Measurements from ENCODE around the gene DDN.

The DDN gene

DNA sequence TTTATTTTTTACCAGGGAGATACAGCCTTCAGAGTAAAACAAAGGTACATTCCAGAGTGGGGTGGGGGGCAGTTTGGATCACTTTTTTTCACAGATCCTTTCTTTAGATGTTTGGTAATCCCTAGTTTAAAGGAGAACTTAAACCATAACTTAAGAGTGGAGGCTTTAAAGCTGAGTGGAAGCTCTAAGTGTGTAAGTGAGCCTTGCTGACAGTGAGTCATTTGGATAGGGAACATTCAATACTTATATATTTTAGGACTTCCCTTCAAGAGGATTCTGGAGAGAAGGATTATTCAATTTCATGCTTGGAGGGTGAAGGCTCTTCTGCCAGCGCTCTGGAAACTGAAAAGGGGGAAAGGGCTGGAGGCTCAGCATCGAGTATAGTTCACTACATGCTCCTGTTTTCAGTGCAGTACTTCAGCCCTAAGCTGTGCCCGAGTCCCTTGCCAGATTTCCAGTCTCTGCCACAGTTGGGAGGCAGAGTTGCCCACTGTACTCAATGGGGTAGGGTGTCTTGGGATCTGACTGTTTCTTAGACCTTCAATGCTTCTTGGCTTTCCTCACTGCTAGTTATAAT is 11.0 kb upstream of the DDN start:
- no peak for DNase-seq

DNA sequence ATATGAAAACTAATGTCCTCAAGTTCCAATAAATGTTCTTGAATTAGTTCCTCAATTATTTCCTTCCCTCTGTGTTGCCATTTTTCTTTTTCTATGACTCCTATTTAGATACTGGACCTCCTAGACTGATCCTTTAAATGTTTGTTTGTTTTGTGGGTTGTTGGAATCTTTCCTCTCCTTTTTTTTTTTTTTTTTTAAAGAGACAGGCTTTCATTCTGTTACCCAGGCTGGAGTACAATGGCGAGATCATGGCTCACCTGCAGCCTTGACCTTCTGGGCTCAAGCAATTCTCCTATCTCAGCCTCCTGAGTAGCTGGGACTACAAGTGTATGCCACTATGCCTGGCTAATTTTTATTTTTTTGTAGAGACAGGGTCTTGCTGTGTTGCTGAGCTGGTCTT is 9.8 kb upstream of the DDN start:
- DNase-seq, result no peak

DNA sequence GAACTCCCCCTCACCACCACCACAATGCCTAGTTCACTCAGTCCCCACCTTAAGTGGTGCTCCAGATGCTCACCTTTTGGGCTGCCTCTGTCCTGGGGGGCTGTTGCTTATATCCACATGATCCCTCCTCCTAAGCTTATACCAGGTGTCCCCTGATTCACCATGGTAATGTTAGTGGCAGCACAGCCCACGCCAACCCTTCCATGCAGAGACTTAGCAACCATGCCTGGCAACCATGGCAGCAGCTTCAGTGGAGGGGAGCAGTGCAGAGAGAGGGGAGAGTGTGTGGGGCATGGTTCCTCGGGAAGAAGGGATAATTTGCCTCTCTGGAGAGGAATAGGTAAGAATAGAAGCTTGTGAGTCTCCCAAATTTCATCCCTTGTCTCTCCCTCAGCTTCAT is 1.2 kb upstream of the DDN start:
- DNase-seq, result no peak

DNA sequence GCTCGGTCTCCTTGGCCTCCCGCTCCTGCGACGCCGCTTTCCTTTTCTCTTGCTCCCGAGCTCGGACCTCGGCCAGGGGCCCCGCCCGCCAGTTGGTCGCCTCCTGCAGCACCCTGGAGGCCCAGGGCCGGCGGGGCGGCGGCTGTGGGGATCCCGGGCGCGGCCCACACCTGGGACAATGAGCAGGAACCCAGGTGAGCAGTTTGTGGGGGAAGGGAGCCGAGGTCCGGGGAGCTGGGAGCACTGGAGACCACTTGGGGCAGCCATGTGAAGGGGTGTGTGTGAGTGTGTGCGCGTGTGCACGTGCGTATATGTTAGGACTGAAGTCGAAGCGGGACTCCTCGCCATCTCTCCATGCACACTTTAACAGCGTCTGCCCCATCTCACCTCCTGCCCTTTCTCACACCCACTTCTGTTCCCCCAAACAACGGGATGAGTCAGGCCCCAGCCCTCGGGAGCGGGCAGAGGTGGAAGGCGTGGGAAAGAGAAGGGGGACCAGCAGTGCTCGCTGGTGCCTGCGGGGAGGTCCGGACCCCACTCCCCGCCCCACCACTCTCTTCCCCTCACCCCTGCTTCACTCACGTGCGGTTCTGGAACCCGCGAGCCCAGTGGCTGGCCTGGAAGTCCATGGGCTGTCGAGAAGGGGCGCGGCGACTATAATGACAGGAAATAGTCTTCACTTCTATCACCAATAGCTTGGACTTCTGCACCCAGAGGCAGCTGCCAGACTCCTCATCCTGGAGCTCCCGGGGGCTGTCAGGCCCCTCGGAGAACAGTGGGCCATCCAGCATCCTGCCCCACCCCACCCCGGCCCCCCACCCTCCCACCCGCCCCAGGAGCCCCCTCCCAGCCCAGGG is 450 bp downstream of the DDN start:
- peak; percentile 62 for DNase-seq

DNA sequence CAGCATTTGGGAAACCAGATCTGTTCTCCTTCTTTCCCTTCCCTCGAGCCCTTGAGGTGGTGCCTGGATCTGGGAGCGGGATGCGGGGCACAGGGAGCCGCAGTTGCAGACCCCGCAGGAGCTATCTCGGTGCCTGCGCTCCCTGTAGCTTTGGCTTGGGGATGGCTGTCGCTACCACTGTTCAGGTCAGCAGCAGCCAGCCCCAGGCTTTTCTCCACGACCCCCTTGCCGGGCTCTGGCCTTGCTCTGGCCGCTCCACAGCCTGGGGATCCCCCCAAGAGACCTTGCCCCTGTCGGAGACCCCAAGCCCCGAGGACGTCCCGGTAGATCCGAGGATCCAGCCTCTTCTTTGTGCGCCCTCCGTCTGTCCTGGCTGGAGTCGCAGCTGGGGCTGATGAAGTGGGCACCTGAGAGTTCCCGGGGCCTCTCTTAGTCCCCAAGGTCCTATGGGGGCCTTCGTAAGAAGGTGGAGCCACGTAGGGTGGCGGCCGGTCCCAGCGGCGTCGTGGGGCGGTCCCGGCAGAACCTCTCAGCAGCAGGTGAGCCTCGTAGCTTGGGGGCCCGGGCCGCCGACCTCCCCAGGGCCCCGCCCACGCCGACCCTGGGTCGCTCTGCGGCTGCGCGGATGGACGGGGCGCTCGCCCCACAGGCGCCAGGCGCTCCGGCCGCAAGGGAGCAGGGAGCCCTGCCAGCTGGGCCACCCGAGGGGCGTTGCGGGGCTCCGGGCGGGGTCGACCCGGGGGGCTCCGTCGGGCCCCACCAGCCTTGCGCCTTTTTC is 1.3 kb downstream of the DDN start:
- no peak for DNase-seq

DNA sequence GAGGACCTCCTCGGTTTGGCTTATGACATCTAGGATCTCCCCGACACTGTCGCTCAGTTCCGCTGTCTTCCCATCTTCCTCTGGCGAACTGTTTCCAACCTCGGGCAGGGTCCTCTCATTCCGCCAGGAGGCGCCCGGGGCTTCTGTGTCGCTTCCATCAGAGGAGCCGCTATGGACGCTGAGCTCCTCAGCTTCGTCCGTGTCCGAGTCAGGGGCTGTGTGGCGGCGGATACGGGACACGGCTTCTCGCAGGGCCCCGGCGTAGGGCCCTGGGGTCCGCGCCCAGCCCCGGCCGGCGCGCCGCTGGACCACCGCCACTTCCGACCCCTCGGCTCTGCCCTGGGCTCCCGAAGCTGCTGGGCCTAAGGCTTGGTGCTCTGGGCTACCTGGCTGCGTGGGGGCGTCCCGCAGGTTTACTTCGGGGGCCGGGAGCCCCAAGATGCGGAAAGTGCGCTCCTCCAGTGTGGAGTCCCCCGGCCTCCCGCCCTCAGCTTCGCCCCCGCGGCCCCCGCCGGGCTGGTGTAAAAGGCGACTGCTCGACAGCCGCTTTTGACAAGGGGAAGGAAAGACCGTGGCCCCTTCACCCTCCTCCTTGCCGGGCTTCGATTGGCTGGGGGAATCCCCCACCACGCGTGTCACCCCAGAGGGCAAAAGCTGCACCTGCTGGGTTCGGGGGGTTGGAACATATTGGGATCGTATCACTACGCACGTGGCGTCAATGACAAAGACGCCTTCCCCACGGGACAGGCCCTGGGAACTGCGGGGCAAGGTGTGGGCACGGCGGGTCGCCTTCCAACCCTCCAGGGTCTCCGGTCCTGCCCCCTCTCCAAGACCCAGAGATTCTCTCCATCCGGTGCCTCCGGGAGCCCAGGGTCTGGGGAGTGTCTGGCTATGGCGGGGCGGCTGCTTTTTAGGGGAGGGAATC is 2.1 kb downstream of the DDN start:
- peak; percentile 86 for DNase-seq

DNA sequence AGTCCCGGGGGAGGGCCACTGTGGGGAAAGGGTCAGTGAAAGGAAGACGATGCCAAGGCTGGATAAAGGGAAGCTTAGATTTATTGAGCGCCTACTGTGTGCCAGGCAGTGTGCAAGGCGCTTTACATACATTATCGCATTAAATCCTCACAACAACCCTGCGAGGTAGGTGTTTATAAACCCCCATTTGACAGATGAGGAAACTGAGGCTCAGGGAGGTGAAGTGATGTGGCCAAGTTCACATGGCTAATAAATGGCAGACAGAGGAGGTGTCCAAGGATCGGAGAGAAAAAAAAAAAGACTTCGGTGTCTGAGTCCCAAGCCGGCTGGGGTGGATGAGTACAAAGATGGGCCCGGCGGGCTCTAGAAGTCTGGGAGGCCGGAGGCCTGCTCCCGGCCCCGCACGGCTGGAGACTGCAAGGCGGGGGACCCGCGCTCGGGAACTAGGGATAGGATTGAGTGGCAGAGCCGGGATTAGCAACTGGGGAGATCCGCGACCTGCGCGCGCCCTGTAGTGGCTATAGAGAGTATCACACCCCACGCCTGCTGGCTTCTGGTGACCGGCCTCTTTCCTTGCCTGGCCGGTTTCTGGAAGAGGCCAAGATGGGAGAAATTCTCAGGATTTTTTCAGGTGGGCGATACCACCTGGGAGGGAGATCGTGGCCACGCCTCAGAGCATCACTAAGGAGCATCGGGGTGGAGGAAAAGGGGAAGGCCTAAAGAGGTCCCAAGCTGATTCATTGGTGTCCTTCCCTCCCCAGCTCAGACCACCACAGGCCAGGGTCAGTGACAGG is 3.9 kb downstream of the DDN start:
- DNase-seq, result peak; percentile 65

DNA sequence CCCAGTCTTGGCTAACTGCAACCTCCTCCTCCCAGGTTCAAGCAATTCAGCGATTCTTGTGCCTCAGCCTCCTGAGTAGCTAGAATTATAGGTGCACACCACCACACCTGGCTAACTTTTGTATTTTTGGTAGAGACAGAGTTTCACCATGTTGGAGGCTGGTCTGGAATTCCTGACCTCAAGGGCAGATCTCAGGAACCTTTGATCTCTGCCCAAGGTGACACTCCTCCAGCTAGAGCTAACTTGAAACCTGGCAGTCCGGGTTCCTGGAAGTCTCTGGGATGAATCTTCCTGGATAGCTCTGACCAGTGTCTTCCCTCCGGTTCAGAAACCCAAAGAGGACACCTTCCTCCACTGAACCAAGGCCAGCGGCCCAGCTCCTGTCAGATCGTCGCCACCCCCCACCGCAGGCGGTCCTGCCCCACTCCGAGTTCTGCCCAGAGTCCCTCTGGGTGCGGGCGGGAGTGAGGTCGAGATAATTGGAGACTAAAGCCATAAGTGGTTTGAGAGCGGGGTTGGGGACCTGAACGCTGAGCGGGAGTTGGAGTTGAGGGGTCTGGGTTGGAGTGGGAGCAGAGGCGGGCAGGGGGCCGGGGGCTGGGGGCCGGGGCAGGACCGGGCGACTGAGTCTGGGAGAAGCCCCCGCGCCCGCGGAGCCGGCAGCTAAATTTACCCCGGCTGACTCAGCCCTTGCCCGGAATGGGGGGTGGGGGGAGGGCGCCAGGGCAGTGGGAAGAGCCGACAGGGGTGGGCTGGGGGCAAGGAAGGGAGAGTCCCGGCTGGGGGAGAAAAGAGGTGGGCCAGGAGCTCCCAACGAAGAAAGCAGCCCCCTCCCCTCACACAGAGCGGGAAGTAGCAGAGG is 4.7 kb downstream of the DDN start:
- no peak for DNase-seq

DNA sequence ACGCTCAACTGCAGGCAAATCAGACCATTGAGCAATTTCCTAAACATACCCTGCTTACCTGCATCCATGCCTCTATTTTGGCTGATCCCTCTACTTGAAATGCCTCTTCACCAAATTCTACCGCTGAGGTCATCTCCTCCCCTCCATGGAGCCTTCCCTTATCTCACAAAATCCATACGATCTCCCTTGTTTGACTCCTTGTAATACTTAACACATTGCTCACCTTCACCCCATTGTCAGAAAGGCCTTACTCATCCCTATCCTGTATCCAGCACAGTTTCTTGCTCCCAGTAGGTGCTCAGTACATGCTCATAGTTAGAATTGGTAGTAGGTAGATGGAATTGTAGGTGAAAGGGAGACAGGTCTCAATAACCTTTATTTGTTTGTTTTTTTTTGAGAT is 5.4 kb downstream of the DDN start:
- DNase-seq, result no peak

DNA sequence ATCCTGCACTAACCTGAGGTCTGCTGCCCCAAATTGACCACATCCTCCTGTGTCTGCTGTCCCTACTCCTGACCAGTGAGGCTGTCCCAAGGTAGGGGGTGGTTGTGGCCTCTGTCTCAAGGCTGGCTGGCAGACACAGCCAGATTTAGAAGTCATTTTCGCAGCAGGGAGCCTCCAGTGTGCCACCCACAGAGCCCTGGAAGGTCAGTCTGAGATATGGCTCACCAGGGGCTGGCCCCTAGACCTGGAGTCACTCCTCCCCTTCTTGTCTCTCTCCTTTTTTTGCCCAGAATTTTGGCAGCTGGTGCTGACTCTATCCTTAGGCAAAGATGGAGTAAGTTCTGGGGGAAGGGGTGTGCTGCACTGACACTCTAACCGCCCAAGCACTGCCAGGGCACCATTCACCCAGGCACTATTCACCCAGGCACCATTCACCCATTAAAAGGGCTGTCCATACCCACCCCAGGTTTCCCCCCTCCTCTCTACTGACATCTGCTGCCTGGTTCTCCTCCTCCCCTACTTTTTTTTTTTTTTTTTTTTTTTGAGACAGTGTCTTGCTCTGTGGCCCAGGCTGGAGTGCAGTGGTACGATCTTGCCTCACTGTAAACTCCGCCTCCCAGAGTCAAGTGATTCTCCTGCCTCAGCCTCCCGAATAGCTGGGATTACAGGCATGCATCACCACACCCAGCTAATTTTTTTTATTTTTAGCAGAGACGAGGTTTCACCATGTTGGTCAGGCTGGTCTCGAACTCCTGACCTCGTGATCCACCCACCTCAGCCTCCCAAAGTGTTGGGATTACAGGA is 7.7 kb downstream of the DDN start:
- no peak for DNase-seq

DNA sequence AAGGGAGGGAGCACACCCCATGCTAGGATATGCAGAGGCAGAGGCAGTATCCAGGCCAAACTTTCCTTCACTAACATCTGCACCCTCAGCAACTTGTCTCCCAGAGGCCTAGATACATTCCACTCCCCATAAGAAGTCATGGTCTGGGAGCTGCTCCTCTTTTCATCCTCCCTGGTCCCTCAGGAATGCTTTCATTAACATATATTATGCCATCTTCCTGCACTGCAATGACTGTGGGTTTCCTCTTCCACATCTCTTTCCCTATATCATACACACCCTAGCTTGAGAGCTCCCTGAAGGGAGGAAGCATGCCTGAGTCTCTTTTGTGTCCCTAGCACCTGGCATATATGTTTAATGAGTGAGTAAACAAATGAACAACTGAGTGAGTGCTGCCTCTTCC is 8.6 kb downstream of the DDN start:
- DNase-seq, result no peak

DNA sequence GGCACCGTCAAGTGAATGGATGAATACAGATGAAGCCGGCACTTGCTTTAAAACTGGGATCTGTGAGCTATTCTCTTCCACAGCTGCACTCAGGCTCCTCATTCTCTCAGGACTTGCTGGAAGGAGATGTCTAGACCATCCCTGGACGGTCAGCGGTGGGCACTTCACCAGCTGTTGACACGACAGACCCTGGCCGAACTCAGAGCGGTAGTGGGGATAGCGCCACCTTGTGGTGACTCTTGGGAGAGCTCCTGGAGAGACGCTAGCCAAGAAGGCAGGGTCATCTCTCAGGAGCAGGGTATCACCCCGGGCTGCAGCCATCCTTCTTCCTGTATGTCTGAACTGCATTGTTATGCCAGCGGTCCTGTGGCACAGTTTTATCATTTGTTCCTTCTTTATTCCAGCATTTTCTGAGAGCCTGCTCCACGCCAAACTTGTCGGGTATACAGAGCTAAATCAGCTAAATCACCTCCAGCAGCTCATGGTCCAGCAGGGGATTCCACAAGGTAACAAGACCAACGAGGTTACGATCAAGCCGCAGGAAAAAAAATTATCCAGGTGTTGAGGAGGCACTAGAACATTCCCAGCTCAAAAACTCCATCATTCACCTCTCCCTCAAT is 11.0 kb downstream of the DDN start:
- peak; percentile 84 for DNase-seq

DNA sequence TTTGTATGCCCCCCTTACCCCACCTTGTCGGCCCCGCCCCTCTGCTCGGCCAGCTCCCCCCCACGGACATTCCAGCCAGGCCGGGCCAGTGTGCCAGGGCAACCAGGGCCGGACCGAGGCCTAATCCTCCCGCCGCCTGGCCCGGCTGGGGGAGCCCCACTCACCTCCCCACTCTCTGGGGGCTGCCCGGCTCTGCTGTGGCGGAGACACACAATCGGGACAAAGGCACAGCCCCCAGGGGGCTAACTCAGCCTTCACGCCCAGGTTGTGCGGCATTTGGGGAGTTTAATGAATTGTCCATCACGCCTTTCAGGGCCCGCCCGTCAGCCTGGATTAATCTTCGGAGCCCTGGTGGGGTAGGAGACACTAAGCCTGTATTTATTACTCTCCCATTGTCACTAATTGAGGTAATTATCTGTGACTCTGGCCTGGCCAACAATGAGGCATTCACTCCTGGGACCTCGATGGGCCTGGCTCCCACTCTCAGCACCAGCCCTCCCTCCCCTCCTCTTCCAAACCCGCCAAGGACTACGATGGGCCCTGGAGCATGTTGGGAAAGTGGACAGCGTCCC is 12.4 kb downstream of the DDN start:
- no peak for DNase-seq

DNA sequence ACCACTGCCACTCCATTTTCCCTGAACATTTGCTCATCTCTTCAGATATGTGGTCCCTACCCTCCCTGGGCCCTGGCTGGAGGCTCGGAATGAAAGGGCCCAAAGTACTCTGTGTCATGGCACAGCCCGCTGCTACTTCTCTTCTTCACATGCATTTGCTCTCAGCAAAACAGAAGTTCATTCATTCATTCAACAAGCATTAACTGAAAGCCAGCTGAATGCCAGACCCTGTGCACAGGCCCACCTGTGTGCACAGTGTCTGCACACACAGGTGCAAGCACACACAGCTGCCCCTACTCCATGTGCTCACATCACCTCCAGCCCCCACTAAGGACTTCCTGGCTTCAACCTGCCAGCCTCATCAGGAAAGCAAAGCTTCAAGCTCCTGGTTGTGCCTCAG is 13.3 kb downstream of the DDN start:
- no peak for DNase-seq

DNA sequence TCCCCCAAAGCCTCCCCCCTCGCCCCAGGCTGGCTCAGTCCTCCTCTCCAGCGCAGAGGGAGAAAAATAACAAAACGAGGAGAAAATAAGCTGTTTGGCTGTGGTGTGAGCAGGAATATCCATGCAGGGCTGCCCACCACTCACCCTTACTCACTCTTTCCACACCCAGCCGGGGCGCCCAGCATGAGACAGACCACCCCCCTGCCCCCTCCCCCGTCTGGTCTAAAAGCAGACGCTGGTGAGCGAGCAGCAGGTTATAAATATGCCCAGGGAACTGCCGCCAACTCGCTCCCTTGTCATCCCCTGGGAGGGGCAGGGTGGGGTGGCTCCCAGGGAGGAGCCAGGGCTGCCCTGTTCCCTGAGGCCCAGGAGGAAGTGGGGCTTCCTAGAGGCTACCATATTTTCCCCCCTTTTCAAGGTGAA is 13.7 kb downstream of the DDN start:
- DNase-seq, result no peak

DNA sequence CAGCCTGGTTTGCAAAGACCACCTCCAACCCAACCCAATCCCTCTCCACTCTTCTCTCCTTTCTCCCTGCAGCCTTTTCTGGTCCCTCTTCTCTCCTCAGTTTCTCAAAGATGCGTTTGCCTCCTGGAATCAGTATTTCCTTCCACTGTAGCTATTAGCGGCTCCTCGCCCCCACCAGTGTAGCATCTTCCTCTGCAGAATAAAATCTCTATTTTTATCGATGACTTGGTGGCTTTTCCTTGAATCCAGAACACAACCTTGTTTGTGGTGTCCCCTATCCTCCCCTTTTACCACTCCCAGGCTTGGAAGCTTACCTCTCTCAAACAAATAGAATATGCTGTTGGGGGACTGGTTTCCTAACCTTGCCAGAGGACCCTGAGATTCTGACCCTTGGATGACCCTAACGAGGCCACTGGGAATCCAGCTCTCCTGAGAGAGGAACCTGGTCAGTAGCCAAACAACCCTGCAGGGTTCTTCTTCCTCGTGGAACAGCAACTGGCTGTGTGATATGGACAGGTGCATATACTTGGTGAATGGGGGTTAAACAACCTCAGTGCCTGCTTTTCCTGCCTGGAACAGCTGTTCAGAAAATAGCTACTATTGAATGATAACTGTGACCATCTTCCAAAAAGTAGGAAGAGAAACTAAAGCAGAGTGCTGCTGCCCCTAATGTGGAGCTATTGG is 16.6 kb downstream of the DDN start:
- no peak for DNase-seq

DNA sequence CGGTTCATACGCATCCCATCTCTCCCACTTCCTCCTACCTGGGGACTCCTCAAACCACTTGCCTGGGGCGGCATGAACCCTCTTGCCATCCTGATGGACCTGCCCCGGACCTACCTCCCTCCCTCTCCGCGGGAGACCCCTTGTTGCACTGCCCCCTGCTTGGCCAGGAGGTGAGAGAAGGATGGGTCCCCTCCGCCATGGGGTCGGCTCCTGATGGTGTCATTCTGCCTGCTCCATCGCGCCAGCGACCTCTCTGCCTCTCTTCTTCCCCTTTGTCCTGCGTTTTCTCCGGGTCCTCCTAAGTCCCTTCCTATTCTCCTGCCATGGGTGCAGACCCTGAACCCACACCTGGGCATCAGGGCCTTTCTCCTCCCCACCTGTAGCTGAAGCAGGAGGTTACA is 17.4 kb downstream of the DDN start:
- no peak for DNase-seq

DNA sequence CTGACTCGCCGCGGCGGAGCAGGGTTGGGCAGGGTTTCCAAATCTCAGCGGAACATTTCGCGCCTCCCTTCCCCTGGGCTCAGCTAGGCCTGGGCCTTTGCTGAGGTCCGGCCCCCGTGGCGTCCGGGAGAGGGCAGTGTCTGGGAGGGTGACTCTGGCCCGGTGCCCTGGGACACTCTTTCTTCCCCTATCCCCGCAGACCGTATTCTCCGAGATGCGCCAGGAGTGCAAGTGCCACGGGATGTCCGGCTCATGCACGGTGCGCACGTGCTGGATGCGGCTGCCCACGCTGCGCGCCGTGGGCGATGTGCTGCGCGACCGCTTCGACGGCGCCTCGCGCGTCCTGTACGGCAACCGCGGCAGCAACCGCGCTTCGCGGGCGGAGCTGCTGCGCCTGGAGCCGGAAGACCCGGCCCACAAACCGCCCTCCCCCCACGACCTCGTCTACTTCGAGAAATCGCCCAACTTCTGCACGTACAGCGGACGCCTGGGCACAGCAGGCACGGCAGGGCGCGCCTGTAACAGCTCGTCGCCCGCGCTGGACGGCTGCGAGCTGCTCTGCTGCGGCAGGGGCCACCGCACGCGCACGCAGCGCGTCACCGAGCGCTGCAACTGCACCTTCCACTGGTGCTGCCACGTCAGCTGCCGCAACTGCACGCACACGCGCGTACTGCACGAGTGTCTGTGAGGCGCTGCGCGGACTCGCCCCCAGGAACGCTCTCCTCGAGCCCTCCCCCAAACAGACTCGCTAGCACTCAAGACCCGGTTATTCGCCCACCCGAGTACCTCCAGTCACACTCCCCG is 18.0 kb downstream of the DDN start:
- no peak for DNase-seq
